Smooth muscle cell of the coronary artery (primary cell): ENCODE measurements around the gene NDUFC2. TPM values are rescaled to one million over a fixed set of nuclear protein-coding genes. Genes with fewer than 3 reads are reported as not detected.

Experiments
- total RNA-seq: library from RNA; depleted of rRNA; stranded (reverse); fragments of >200 nt; gene quantifications from 2 replicates; pipeline ENCODE4 v1.2.3, GENCODE V29; 2014; ENCODE audit warnings: low replicate concordance

NDUFC2 gene
- total RNA-seq: 60.1 and 176 TPM in 2 replicates

DNA sequence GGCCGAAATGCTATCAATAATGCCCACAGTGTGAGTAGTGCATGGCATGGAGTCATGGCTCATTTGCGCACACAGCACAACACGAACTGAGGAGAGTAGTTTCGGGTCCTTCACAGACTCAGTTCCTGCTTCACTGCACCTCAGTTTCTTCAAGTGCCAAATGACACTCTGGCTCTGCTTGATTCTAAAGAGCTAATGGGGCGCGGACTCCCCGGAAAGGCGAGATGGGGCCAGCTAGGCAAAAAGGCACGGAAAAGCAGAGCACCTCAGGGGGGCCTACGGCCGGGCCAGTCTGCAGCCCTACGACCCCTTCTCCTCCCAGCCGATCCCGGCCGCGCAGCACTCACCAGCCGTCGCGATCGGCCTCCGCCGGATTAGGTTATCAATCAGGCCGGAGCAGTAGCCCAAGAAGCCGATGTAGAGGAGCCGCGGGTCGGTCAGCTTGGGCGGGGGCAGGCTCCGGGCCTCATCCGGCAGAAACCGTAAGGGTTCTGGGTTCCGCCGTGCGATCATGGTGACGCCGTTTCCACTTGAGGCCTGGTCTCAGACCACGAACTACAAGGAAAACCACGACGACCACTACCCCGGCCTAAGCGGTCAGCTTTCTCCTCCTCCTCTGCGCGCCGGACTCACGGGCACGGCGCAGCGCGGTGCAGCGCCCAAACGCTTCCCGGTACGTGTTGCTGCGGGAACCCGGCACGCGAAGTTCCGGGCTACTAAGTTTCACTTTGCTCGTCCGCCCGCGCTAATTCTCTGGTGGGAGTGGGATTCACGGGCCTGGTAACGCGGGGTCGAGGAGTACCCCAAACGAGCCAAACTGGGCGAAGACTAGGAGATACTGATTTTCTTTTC, at the start of gene NDUFC2:
Gene NDUFC2, minus strand, starts transcription at position 631 of the 852 bp plus-strand sequence. Its CDS starts 118 bp downstream, at position 513.

DNA sequence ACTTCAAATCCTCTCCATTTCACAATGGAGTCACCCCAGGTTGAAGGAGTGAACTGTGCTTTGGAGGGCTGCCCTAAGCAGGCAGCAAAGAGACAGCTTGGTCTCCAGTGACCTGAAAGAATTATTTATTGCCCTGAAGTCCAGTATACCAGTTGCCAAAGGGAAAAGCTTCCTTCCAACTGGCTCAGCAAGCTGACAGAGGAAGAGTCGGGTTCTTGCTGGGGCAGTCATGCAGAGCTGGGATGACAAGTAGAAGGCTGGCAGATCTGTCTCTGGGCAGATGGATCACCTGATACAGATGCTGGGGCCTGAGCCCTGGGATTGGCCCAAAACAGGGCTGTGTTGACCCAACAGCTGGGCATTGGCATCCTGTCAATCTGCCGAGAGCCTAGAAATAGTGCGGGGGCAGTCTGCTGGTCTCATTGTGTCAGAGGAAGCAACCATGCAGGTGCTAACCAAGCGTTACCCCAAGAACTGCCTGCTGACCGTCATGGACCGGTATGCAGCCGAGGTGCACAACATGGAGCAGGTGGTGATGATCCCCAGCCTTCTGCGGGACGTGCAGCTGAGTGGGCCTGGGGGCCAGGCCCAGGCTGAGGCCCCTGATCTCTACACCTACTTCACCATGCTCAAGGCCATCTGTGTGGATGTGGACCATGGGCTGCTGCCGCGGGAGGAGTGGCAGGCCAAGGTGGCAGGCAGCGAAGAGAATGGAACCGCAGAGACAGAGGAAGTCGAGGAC, 16.1 kb downstream of the NDUFC2 start, which contains the start of gene THRSP:
Gene THRSP, plus strand, starts transcription at position 422 of the 742 bp plus-strand sequence. Its CDS starts 21 bp downstream, at position 443.

DNA sequence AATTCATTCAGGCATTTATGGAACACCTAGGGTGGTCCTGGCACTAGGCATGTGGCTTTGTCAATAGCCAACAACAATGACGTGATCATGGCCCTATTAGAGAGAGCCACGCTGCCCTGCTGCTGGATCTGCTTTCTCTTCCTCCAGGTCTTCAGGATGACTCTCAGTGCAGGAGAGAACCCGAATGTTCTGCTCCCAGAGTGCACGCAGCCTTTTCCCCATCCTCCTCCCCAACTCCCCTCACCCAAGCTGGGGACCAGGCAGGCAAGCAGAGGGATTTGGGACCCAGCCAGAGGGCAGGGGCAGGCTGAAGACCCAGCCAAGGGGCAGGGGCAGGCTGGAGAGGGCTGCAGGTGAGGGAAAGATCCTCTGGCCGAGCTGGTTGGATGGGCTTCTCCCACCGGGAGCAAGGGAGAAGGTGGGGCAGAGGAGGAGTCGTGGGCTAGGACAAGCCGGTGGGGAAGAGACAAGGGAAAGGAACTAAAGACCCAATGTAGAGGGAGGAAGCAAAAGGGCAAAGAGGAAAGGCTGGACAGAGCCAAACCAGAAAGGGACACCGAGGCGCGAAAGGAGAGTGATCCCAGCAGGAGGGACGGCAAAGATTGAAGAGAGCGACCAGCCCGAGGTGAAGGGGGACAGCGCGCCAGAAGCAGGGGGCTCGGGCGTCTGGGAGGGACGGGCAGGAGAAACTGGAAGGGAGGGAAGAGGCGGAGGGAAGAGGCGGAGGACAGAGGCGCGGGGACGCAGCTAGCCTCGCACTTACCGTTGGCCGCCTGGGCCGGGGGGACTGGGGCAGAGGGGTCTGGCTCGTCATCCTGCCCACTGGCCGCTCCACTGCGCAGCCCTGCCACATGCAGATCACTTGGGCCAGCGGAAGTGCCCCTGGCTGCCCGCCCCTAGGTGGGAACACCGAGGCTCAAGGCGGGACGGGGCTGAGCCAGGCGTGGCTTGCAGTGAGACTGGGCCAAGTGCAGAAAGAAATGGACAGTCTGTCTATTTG, 57.0 kb downstream of the NDUFC2 start, which contains the start of gene KCTD14:
Gene KCTD14, minus strand, starts transcription at position 880 of the 1,000 bp plus-strand sequence. Its CDS starts 27 bp downstream, at position 853.

Other genes starting within 250 kb of the NDUFC2 start
- 25.3 and 34.3 TPM in 2 replicates for gene INTS4, start 85.2 kb downstream of the NDUFC2 start, total RNA-seq
- 0.35 and 1.1 TPM in 2 replicates for gene KCTD14, start 56.6 kb downstream of the NDUFC2 start, total RNA-seq
- not detected in 2 replicates for gene THRSP, start 16.0 kb downstream of the NDUFC2 start, total RNA-seq
- gene ALG8, start 59.8 kb upstream of the NDUFC2 start, total RNA-seq: 18.5 and 29.7 TPM in 2 replicates
- 12.2 and 13.6 TPM in 2 replicates for gene KCTD21, start 108.8 kb upstream of the NDUFC2 start, total RNA-seq
- 6.3 and 25.3 TPM in 2 replicates for gene USP35, start 109.1 kb upstream of the NDUFC2 start, total RNA-seq